Measurements from ENCODE around the gene PIK3R6.

PIK3R6 gene

GRCh38 chr17:8875957-8876356 is 8.5 kb upstream of the PIK3R6 start:
- Histone ChIP-seq H3K4me3 (replicated peaks; ENCODE audit: insufficient read depth, low read length) (no peak overlapping the region), H3K27ac (replicated peaks) (no peak overlapping the region), H3K27me3 (ENCODE audit: insufficient read depth, poor library complexity, severe bottlenecking) (no peaks in the 10 kb centered on the region)
- DNase-seq (ENCODE audit: low read depth in 1 of 2, low spot score in 1 of 2), result no peak
- TF ChIP-seq SPI1 (IDR thresholded peaks at IDR 0.05; ENCODE audit: borderline replicate concordance, low read depth) (no peak), CTCF (IDR thresholded peaks at IDR 0.05; ENCODE audit: insufficient read depth, low read length) (no peak), POLR2AphosphoS5 (IDR thresholded peaks at IDR 0.05; ENCODE audit: low read depth) (no peak), REST (IDR thresholded peaks at IDR 0.05; ENCODE audit: insufficient replicate concordance, low read depth) (no peak), GABPA (IDR thresholded peaks at IDR 0.05; ENCODE audit: low read depth) (no peak)

- TF ChIP-seq SPI1 (IDR thresholded peaks at IDR 0.05; ENCODE audit: borderline replicate concordance, low read depth), result no peak
- TF ChIP-seq POLR2AphosphoS5 (IDR thresholded peaks at IDR 0.05; ENCODE audit: low read depth), result no peak
- TF ChIP-seq CTCF (IDR thresholded peaks at IDR 0.05; ENCODE audit: insufficient read depth, low read length), result no peak
- H3K4me3 ChIP-seq (replicated peaks; ENCODE audit: insufficient read depth, low read length), result no peak overlapping the region
- no peak overlapping the region for H3K27ac ChIP-seq (replicated peaks)
- H3K27me3 ChIP-seq (ENCODE audit: insufficient read depth, poor library complexity, severe bottlenecking), result no peaks in the 10 kb centered on the region
- no peak for DNase-seq (ENCODE audit: low read depth in 1 of 2, low spot score in 1 of 2)
Observed at GRCh38 chr17:8875436-8875835, 8.0 kb upstream of the PIK3R6 start.

GRCh38 chr17:8873801-8874715 is 6.6 kb upstream of the PIK3R6 start:
- DNase-seq (ENCODE audit: low read depth in 1 of 2, low spot score in 1 of 2), result no peak
- Histone ChIP-seq H3K4me3 (replicated peaks; ENCODE audit: insufficient read depth, low read length) (no peak overlapping the region), H3K27ac (replicated peaks) (no peak overlapping the region), H3K27me3 (ENCODE audit: insufficient read depth, poor library complexity, severe bottlenecking) (no peaks in the 10 kb centered on the region)
- TF ChIP-seq CTCF (IDR thresholded peaks at IDR 0.05; ENCODE audit: insufficient read depth, low read length), result no peak
- TF ChIP-seq REST (IDR thresholded peaks at IDR 0.05; ENCODE audit: insufficient replicate concordance, low read depth), result no peak

Measured in HL-60 (cell line).